Measurements from ENCODE around the gene GOLPH3. TPM values are rescaled to one million over a fixed set of nuclear protein-coding genes. Genes with fewer than 3 reads are reported as not detected.

GOLPH3 gene
- total and polyA plus RNA-seq, 7 donors = 23.0 to 55.3 (median 31.0) TPM

GRCh38 chr5:32092938-32093812 is 80.9 kb downstream of the GOLPH3 start:
- H3K4me3 ChIP-seq = no peak overlapping the region
- peaks cover 23% of the 10 kb centered on the region for H3K4me1 ChIP-seq
- no peak for DNase-seq
- 52 to 65% (median 52%) methylated on average over 20 of the region's 20 CpGs for WGBS, 3 donors
- H3K9me3 ChIP-seq = no peaks in the 10 kb centered on the region
- intact Hi-C loops (cut with DNase I) = loop anchor here (2.0 to 10.0 kb wide), 6 partner anchors 166 to 511 kb away; no protein-coding TSS in a partner anchor
- H3K27ac ChIP-seq = no peak overlapping the region
- peak; percentile 85 for TF ChIP-seq CTCF (IDR thresholded peaks at IDR 0.05)
- ATAC-seq = peak; percentile 84 to 93 (median 88)
- H3K27me3 ChIP-seq (ENCODE audit: insufficient read depth in 3 of 3, low read length in 2 of 3) = no peaks in the 10 kb centered on the region
- peaks cover 0 to 20% of the 10 kb centered on the region in 2 donors for H3K36me3 ChIP-seq (ENCODE audit: insufficient read depth in 1 of 2, low read depth in 1 of 2)

DNA sequence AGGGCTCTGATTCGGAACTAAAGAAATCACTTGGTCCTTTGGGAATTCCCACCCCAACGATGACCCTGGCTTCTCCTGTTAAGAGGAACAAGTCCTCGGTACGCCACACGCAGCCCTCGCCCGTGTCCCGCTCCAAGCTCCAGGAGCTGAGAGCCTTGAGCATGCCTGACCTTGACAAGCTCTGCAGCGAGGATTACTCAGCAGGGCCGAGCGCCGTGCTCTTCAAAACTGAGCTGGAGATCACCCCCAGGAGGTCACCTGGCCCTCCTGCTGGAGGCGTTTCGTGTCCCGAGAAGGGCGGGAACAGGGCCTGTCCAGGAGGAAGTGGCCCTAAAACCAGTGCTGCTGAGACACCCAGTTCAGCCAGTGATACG is 83.4 kb downstream of the GOLPH3 start:
- TF ChIP-seq CTCF (IDR thresholded peaks at IDR 0.05) = no peak
- peaks cover 23% of the 10 kb centered on the region for H3K4me1 ChIP-seq
- H3K36me3 ChIP-seq (ENCODE audit: insufficient read depth in 1 of 2, low read depth in 1 of 2) = peaks cover 0 to 13% of the 10 kb centered on the region in 2 donors
- DNase-seq = no peak
- no peaks in the 10 kb centered on the region for H3K9me3 ChIP-seq
- WGBS, 3 donors = 91 to 92% (median 92%) methylated on average over 17 of the region's 17 CpGs
- ATAC-seq = no peak
- H3K27me3 ChIP-seq (ENCODE audit: insufficient read depth in 3 of 3, low read length in 2 of 3) = no peaks in the 10 kb centered on the region
- H3K4me3 ChIP-seq = no peak overlapping the region
- H3K27ac ChIP-seq = no peak overlapping the region
- intact Hi-C loops (cut with DNase I) = loop anchor here (5.0 to 10.0 kb wide), 5 partner anchors 163 to 508 kb away; no protein-coding TSS in a partner anchor

DNA sequence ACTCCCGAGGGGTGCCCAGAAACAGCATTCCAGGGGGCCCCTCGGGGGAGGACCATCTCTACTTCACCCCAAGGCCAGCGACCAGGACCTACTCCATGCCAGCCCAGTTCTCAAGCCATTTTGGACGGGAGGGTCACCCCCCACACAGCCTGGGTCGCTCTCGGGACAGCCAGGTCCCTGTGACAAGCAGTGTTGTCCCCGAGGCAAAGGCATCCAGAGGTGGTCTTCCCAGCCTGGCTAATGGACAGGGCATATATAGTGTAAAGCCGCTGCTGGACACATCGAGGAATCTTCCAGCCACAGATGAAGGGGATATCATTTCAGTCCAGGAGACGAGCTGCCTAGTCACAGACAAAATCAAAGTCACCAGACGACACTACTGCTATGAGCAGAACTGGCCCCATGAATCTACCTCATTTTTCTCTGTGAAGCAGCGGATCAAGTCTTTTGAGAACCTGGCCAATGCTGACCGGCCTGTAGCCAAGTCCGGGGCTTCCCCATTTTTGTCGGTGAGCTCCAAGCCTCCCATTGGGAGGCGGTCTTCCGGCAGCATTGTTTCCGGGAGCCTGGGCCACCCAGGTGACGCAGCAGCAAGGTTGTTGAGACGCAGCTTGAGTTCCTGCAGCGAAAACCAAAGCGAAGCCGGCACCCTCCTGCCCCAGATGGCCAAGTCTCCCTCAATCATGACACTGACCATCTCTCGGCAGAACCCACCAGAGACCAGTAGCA is 83.9 kb downstream of the GOLPH3 start:
- peaks cover 0 to 13% of the 10 kb centered on the region in 2 donors for H3K36me3 ChIP-seq (ENCODE audit: insufficient read depth in 1 of 2, low read depth in 1 of 2)
- DNase-seq (no peak), ATAC-seq (no peak)
- WGBS, 3 donors = 87 to 94% (median 90%) methylated on average over 24 of the region's 24 CpGs
- H3K27ac ChIP-seq = no peak overlapping the region
- H3K27me3 ChIP-seq (ENCODE audit: insufficient read depth in 3 of 3, low read length in 2 of 3) = no peaks in the 10 kb centered on the region
- no peak for TF ChIP-seq CTCF (IDR thresholded peaks at IDR 0.05)
- intact Hi-C loops (cut with DNase I) = loop anchor here (5.0 to 10.0 kb wide), 5 partner anchors 163 to 508 kb away; no protein-coding TSS in a partner anchor
- H3K4me1 ChIP-seq = peaks cover 19% of the 10 kb centered on the region
- H3K9me3 ChIP-seq = no peaks in the 10 kb centered on the region
- no peak overlapping the region for H3K4me3 ChIP-seq

DNA sequence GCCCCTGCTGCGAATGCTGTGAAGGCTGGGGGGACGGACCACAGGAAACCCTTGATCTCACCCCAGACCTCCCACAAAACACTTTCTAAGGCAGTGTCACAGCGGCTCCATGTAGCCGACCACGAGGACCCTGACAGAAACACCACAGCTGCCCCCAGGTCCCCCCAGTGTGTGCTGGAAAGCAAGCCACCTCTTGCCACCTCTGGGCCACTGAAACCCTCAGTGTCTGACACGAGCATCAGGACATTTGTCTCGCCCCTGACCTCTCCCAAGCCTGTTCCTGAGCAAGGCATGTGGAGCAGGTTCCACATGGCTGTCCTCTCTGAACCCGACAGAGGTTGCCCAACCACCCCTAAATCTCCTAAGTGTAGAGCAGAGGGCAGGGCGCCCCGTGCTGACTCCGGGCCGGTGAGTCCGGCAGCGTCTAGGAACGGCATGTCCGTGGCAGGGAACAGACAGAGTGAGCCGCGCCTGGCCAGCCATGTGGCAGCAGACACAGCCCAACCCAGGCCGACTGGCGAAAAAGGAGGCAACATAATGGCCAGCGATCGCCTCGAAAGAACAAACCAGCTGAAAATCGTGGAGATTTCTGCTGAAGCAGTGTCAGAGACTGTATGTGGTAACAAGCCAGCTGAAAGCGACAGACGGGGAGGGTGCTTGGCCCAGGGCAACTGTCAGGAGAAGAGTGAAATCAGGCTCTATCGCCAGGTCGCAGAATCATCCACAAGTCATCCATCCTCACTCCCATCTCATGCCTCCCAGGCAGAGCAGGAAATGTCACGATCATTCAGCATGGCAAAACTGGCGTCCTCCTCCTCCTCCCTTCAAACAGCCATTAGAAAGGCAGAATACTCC is 84.7 kb downstream of the GOLPH3 start:
- DNase-seq = peak in 1 of 2 donors; percentile 54
- Histone ChIP-seq H3K4me3 (no peak overlapping the region), H3K4me1 (peaks cover 12% of the 10 kb centered on the region), H3K9me3 (no peaks in the 10 kb centered on the region), H3K27ac (no peak overlapping the region), H3K27me3 (ENCODE audit: insufficient read depth in 3 of 3, low read length in 2 of 3) (no peaks in the 10 kb centered on the region), H3K36me3 (ENCODE audit: insufficient read depth in 1 of 2, low read depth in 1 of 2) (peaks cover 0 to 13% of the 10 kb centered on the region in 2 donors)
- intact Hi-C loops (cut with DNase I) = no loop called here
- 92 to 94% (median 94%) methylated on average over 30 of the region's 30 CpGs for WGBS, 3 donors
- ATAC-seq = peak in 2 of 4 donors; percentile 10 to 42
- TF ChIP-seq CTCF (IDR thresholded peaks at IDR 0.05) = no peak
